GM19035 (cell line): ENCODE measurements around the gene SLC10A3.

Source experiments
- ATAC-seq: cut with Tn5 transposase; IDR thresholded peaks from one replicate; pipeline ENCODE4 v1.9.1; 2021; ENCODE audit not compliant: unreplicated experiment

Gene SLC10A3

DNA sequence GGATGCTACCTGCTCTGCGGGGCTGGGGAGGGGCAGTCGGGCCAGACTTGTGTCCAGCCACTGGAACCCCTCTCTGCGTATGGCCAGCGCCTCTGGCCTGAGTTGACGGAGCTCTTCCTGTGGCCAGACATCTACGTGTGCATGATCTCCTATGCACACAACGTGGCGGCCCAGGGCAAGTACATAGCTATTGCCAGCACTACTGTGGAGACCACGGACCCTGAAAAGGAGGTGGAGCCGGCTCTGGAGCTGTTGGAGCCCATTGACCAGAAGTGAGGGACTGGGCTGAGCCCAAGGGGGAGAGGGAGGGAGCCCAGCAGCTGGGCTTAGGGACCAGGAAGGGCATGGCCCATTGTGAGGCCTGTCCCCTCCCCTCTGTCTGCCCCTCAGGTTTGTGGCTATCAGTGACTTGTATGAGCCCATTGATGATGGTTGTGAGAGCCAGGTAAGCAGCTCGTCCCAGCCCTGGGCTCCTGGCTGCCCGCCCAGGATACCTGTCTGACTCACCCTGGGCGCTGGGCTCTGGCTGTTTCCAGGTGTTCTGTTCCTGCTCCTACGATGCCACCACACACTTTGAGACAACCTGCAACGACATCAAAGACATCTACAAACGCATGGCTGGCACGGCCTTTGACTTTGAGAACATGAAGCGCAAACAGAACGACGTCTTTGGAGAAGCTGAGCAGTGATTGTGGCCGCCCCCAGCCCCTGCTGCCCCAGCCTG, 48.3 kb downstream of the SLC10A3 start:
- ATAC-seq: no peak

DNA sequence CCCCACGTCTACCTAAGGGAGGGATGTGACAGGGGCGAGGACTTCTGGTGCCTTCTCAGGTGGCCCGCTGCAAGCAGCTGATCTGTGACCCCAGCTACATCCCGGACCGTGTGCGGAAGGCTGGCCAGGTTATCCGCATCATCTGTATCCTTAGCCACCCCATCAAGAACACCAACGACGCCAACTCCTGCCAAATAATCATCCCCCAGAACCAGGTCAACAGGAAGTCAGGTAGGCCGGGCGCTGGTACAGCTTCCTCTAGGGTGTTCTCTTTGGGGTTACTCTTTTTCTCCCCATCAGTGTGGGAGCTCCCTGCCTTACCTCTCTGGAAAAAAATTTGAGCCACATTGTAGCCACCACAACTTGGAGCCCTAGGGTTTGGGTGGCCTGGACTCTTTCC, 48.9 kb downstream of the SLC10A3 start:
- ATAC-seq: no peak

DNA sequence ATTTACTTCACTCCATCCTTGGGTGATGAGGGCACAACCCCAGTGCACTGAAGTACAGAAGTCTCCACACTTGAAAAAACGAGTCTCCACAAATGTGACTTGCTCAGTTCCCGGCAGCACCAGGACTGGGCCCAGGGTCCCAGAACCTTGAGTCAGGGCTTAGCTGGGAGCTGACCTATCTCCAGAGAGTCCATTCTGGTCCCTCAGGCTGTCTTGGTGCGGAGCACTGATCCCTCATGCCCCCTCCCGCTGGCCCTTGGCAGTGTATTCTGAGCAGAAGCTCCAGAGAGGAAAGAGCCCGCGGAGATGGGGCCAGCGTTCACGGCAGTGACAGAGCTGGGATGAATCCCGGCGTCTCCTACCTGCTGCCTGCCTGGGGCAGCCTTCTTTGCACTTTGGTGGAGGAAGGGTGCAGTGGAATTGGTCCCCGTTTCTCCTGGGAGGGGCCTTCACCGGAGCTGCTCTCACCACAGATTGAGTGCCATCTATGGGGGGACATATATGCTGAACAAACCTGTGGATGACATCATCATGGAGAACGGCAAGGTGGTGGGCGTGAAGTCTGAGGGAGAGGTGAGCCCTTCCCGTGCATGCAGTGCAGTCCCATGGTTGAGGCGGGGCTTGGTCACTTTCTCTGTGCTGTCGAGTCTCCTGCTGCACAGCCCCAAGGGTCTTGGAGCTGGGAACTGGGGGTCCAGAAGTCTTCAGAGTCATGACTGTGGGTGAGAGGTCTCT, 49.6 kb downstream of the SLC10A3 start:
- no peak for ATAC-seq

DNA sequence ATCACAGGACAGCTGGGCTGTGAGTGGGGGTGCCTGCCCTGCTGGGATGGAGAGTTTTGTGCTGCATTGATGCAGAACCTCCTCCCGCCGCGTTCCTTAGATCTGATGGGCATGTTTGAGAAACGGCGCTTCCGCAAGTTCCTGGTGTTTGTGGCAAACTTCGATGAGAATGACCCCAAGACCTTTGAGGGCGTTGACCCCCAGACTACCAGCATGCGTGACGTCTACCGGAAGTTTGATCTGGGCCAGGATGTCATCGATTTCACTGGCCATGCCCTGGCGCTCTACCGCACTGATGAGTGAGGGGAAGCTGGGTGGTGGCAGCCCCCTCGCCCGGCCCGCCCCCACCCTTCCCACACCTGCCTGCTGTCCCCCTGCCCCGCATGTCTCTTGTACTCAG, 50.6 kb downstream of the SLC10A3 start:
- ATAC-seq: no peak

DNA sequence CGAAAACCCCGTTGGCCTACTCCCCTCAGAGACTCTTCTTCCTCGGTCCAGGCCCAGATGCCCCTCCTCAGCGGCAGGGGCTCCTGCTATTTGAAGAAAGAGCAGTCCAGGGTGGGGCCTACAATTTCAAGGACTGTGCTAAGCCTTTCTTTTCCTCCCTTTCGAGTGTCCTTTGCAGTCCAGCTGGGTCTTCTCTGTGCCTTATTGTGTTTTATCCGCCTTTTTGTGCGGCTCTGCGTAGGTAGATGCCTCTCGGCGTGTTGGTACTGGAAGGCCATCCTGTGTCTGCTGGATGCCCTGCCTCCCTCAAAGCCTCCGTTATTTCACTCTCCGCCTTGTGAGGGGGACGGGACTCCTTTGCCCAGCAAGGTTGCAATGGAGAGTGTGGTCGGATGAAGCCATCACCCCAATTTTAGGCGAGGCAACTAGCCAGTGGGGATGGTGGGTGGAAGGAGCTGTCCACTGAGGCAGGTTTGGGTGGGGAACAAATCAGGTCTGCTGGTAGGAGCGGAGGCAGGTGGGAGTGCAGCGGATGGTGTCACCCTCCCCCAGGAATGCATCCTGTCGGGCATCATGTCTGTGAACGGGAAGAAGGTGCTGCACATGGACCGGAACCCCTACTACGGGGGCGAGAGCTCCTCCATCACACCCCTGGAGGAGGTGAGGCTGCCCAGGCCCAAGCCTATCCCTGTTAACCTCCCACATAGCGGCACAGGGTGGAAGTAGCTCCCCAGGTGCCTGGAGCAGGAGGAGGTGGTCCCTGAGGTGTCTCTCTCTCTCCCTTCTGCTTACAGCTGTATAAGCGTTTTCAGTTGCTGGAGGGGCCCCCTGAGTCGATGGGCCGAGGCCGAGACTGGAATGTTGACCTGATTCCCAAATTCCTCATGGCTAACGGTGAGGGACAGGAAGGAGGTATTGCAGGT, 52.2 kb downstream of the SLC10A3 start:
- ATAC-seq: no peak
